ENCODE results near the gene CLSTN2. TPM values are rescaled to one million over a fixed set of nuclear protein-coding genes. Genes with fewer than 3 reads are reported as not detected.

CLSTN2 gene
- total and polyA plus RNA-seq, 2 of the 4 experiments (the other 2 are of a cell fraction), result under 0.01 to 0.07 TPM

DNA sequence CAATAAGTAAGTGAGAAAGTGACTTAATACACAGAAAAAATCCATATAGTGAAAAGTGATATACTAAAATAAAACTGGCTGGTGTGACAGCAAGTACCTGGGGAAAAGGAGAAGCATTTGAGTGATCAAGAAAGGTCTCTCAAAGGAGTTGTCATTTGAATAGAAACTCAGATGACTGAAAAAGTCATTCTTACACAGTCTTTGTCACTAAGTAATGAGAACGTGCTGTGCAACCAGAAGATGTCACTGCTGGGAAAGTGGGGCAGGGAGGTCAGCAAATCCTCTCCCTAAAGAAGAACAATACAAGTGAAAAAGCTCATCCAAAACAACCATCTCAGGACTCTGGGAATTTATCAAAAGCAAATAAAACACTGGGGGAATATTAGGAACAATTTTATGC, 425.3 kb downstream of the CLSTN2 start:
- CTCF ChIA-PET, result no interaction called here
- no CpG with 5 or more reads among the region's 1 CpG for WGBS, 2 experiments (ENCODE audit: extremely low coverage in 2 of 2, insufficient read length in 1 of 2)
- no peak overlapping the region for H2AK9ac ChIP-seq (replicated peaks; ENCODE audit: low read depth, low read length, poor library complexity)

More for the DNA sequence above, 425.3 kb downstream of the CLSTN2 start:
- Histone ChIP-seq H3K14ac (replicated peaks; ENCODE audit: low read depth, low read length) (no peak overlapping the region), H3K23ac (ENCODE audit: low read depth, low read length) (no peak overlapping the region), H4K8ac (ENCODE audit: low read depth in 2 of 2, low read length in 2 of 2) (no peak overlapping the region), H4K20me1 (ENCODE audit: insufficient read depth, low read length) (no peaks in the 10 kb centered on the region), H3K9me3 (ENCODE audit: control insufficient read depth, insufficient read depth, low read length) (no peaks in the 10 kb centered on the region), H3K27me3 (ENCODE audit: control insufficient read depth, insufficient read depth, low read length) (no peaks in the 10 kb centered on the region), H3K9me1 (ENCODE audit: insufficient read depth, low read length) (no peaks in the 10 kb centered on the region), H3K4me2 (ENCODE audit: low read depth, low read length) (no peak overlapping the region), H3K4me3 (ENCODE audit: insufficient read depth, low read depth, low read length) (no peak overlapping the region), H3K4me1 (ENCODE audit: control insufficient read depth, insufficient read depth, low read length) (no peaks in the 10 kb centered on the region), H4K5ac (ENCODE audit: low read depth, low read length) (no peak overlapping the region), H2BK5ac (ENCODE audit: low read depth, low read length, poor library complexity, severe bottlenecking) (no peak overlapping the region), H3K9ac (ENCODE audit: low read depth, low read length) (no peak overlapping the region), H3K4ac (ENCODE audit: low read depth, low read length) (no peak overlapping the region), H2BK15ac (ENCODE audit: low read depth, low read length) (no peak overlapping the region), H3K79me1 (ENCODE audit: low read depth in 1 of 2, low read length in 2 of 2) (no peaks in the 10 kb centered on the region), H2BK120ac (ENCODE audit: low read depth, low read length) (no peak overlapping the region), H2BK20ac (ENCODE audit: low read depth, low read length) (no peak overlapping the region), H3K36me3 (ENCODE audit: control insufficient read depth, insufficient read depth, low read length) (no peaks in the 10 kb centered on the region), H3K56ac (ENCODE audit: extremely low read depth, insufficient read depth, low read length) (no peak overlapping the region), H3K18ac (ENCODE audit: low read depth, low read length) (no peak overlapping the region), H2AFZ (replicated peaks; ENCODE audit: low read length, poor library complexity) (no peak overlapping the region), H2AK5ac (ENCODE audit: low read depth, low read length) (no peak overlapping the region), H4K91ac (ENCODE audit: insufficient read depth, low read depth, low read length) (no peak overlapping the region), H3K27ac (ENCODE audit: insufficient read depth, low read length) (no peak overlapping the region)
- in situ Hi-C loops (cut with MboI; ENCODE audit: low sequenced_read_pairs) (no loop called here), intact Hi-C loops (cut with micrococcal nuclease) (no loop called here), dilution Hi-C loops (cut with HindIII; ENCODE audit: low sequenced_read_pairs, unreplicated experiment) (no loop called here)
- DNase-seq (no peak), ATAC-seq (ENCODE audit: low read depth) (no peak)
- no TSS peak for BruUV-seq (replicated peaks)
- TF ChIP-seq MAFK (IDR thresholded peaks at IDR 0.05; ENCODE audit: low read depth, low read length), result no peak
- no peak for TF ChIP-seq BHLHE40 (IDR thresholded peaks at IDR 0.05; ENCODE audit: low read depth, low read length)
- POLR2A ChIA-PET (ENCODE audit: unreplicated experiment), result no interaction called here

Data from IMR-90 (cell line).